ENCODE data around the gene TMED9. TPM values are rescaled to one million over a fixed set of nuclear protein-coding genes. Genes with fewer than 3 reads are reported as not detected.

TMED9 gene
- total RNA-seq, 1 experiment from 2014 or later, result 133 TPM

GRCh38 chr5:177553671-177554429 lies 38.2 kb upstream of the TMED9 start:
- CTCF ChIA-PET, result no interaction called here
- Histone ChIP-seq H3K36me3 (ENCODE audit: control insufficient read depth in 1 of 2, insufficient read depth in 2 of 2, low read length in 2 of 2) (peaks cover 0 to 4% of the 10 kb centered on the region in 2 experiments; a peak in 1 of 4 replicates), H3K27me3 (ENCODE audit: insufficient read depth, low read length) (no peaks in the 10 kb centered on the region), H3K9me3 (ENCODE audit: control insufficient read depth in 1 of 2, insufficient read depth in 1 of 2, low read depth in 1 of 2, low read length in 2 of 2) (no peaks in the 10 kb centered on the region), H3K9ac (ENCODE audit: low read length) (peak overlapping the region; percentile 80), H3K79me2 (ENCODE audit: insufficient read depth, low read length) (peaks cover 43% of the 10 kb centered on the region), H3K27ac (ENCODE audit: low read depth, low read length) (peak overlapping the region; percentile 68; the same call in 1 of the 2 replicates), H3K4me1 (ENCODE audit: control insufficient read depth in 1 of 2, insufficient read depth in 2 of 2, low read length in 2 of 2) (peaks cover 11 to 22% of the 10 kb centered on the region in 2 experiments; a peak in 3 of 4 replicates), H3K4me3 (replicated peaks in 1 of 2; ENCODE audit: low read depth in 1 of 2, low read length in 2 of 2) (peak overlapping the region; percentile 86 to 93), H3K4me2 (ENCODE audit: low read length) (peak overlapping the region; percentile 94), H2AFZ (ENCODE audit: low read depth, low read length, poor library complexity, severe bottlenecking) (no peak overlapping the region), H4K20me1 (ENCODE audit: insufficient read depth) (no peaks in the 10 kb centered on the region), H3K9me2 (ENCODE audit: insufficient read depth) (no peaks in the 10 kb centered on the region)
- intact Hi-C loops (cut with micrococcal nuclease), result no loop called here
- DNase-seq (ENCODE audit: low read depth, low spot score) (no peak), ATAC-seq (peak; percentile 61)
- RAD21 ChIA-PET (ENCODE audit: low non-redundant PET in 1 of 2, low total read pairs in 2 of 2, uncharacterized antibody in 2 of 2, unreplicated experiment in 2 of 2), result no interaction called here
- BruUV-seq (replicated peaks), result no TSS peak
- peak; percentile 72 for TF ChIP-seq ZFX (IDR thresholded peaks at IDR 0.05)
- TF ChIP-seq YY1 (IDR thresholded peaks at IDR 0.05; ENCODE audit: extremely low read depth, insufficient replicate concordance, low read depth, low read length), result no peak
- POLR2A ChIA-PET, result no interaction called here

DNA sequence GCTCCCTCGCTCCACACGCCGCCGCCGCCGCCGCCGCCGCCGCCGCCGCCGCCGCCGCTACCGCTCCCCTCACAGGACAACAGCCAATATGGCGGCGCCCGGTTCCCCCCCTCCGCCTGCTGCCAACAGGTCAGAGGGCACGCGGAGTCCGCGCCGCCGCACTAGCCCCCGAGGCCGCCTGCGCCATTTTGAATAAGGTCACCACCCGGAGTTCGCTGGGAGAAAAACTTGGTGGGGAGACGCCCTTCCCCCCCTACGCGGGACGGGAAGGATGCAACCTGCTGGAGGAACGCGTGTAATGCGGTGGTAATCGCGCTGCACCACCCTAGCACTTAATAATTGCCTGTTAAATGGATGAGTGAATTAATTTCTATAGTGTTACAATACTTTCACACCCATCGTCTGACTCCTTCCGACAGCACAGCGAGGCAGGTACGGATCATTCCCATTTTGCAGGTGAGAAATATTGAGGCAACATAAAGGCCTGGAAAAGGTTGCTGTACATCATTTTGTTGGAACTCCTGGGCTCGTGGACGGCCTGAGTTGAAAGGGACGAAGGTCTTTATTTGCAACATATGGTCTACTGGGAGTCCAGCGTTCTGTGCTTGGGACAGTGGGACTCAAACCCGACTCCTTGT lies 37.4 kb upstream of the TMED9 start, which contains the start of gene FAM193B:
Gene FAM193B, minus strand, starts transcription at position 90 of the 638 bp plus-strand sequence. CDS start 105 bp downstream, outside the sequence.
- CTCF ChIA-PET, result no interaction called here
- H3K27ac ChIP-seq (ENCODE audit: low read depth, low read length), result peak within 1 kb of the TSS; percentile 68; the same call in 1 of the 2 replicates
- peak within 1 kb of the TSS; percentile 98 for H2AFZ ChIP-seq (ENCODE audit: low read depth, low read length, poor library complexity, severe bottlenecking)
- H3K4me1 ChIP-seq (ENCODE audit: control insufficient read depth in 1 of 2, insufficient read depth in 2 of 2, low read length in 2 of 2), result peaks cover 11 to 22% of the 10 kb centered on the region in 2 experiments; a peak in 3 of 4 replicates
- no peaks in the 10 kb centered on the region for H3K9me3 ChIP-seq (ENCODE audit: control insufficient read depth in 1 of 2, insufficient read depth in 1 of 2, low read depth in 1 of 2, low read length in 2 of 2)
- H3K27me3 ChIP-seq (ENCODE audit: insufficient read depth, low read length), result no peaks in the 10 kb centered on the region
- H3K9ac ChIP-seq (ENCODE audit: low read length), result peak within 1 kb of the TSS; percentile 80
- ATAC-seq (peak; percentile 96), DNase-seq (ENCODE audit: low read depth, low spot score) (peak; percentile 80)
- peaks cover 41% of the 10 kb centered on the region for H3K79me2 ChIP-seq (ENCODE audit: insufficient read depth, low read length)
- H3K36me3 ChIP-seq (ENCODE audit: control insufficient read depth in 1 of 2, insufficient read depth in 2 of 2, low read length in 2 of 2), result peaks cover 0 to 4% of the 10 kb centered on the region in 2 experiments; a peak in 1 of 4 replicates
- H3K4me3 ChIP-seq (replicated peaks in 1 of 2; ENCODE audit: low read depth in 1 of 2, low read length in 2 of 2), result peak within 1 kb of the TSS; percentile 86 to 93
- BruUV-seq (replicated peaks), result TSS peak; percentile 74
- no peaks in the 10 kb centered on the region for H3K9me2 ChIP-seq (ENCODE audit: insufficient read depth)
- intact Hi-C loops (cut with micrococcal nuclease), result no loop called here
- RAD21 ChIA-PET (ENCODE audit: low non-redundant PET in 1 of 2, low total read pairs in 2 of 2, uncharacterized antibody in 2 of 2, unreplicated experiment in 2 of 2), result no interaction called here
- POLR2A ChIA-PET, result no interaction called here
- H4K20me1 ChIP-seq (ENCODE audit: insufficient read depth), result no peaks in the 10 kb centered on the region
- peak within 1 kb of the TSS; percentile 94 for H3K4me2 ChIP-seq (ENCODE audit: low read length)
- TF ChIP-seq EZH2 (IDR thresholded peaks at IDR 0.05), result no peak
- TF ChIP-seq ZFX (IDR thresholded peaks at IDR 0.05), result 0 out of 2 replicates have a peak, but pooled peaks have one; percentile 27
- TF ChIP-seq, protein P1, sequence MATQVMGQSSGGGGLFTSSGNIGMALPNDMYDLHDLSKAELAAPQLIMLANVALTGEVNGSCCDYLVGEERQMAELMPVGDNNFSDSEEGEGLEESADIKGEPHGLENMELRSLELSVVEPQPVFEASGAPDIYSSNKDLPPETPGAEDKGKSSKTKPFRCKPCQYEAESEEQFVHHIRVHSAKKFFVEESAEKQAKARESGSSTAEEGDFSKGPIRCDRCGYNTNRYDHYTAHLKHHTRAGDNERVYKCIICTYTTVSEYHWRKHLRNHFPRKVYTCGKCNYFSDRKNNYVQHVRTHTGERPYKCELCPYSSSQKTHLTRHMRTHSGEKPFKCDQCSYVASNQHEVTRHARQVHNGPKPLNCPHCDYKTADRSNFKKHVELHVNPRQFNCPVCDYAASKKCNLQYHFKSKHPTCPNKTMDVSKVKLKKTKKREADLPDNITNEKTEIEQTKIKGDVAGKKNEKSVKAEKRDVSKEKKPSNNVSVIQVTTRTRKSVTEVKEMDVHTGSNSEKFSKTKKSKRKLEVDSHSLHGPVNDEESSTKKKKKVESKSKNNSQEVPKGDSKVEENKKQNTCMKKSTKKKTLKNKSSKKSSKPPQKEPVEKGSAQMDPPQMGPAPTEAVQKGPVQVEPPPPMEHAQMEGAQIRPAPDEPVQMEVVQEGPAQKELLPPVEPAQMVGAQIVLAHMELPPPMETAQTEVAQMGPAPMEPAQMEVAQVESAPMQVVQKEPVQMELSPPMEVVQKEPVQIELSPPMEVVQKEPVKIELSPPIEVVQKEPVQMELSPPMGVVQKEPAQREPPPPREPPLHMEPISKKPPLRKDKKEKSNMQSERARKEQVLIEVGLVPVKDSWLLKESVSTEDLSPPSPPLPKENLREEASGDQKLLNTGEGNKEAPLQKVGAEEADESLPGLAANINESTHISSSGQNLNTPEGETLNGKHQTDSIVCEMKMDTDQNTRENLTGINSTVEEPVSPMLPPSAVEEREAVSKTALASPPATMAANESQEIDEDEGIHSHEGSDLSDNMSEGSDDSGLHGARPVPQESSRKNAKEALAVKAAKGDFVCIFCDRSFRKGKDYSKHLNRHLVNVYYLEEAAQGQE (IDR thresholded peaks at IDR 0.05; ENCODE audit: low read depth), result no peak
- no peak for TF ChIP-seq TCF7L2 (IDR thresholded peaks at IDR 0.05; ENCODE audit: borderline replicate concordance, extremely low read depth, insufficient read depth, insufficient read length)
- no peak for TF ChIP-seq ELF1 (IDR thresholded peaks at IDR 0.05; ENCODE audit: borderline replicate concordance, low read depth)
- TF ChIP-seq RAD21 (IDR thresholded peaks at IDR 0.05; ENCODE audit: low read depth), result no peak
- peak; percentile 73 for TF ChIP-seq EGR1 (IDR thresholded peaks at IDR 0.05; ENCODE audit: low read depth)
- no peak for TF ChIP-seq EZH2phosphoT487 (IDR thresholded peaks at IDR 0.05; ENCODE audit: borderline replicate concordance)
- TF ChIP-seq ATF3 (IDR thresholded peaks at IDR 0.05), result no peak
- TF ChIP-seq SP1 (IDR thresholded peaks at IDR 0.05; ENCODE audit: low read depth), result no peak
- TF ChIP-seq JUND (IDR thresholded peaks at IDR 0.05), result no peak
- TF ChIP-seq SRF (IDR thresholded peaks at IDR 0.05; ENCODE audit: low read depth), result no peak
- 0 out of 2 replicates have a peak, but pooled peaks have one; percentile 16 for TF ChIP-seq MAX (IDR thresholded peaks at IDR 0.05)
- TF ChIP-seq YY1 (IDR thresholded peaks at IDR 0.05; ENCODE audit: extremely low read depth, insufficient replicate concordance, low read depth, low read length), result peak; percentile 99
